Heart left ventricle (tissue), 16 donors: Measurements from ENCODE around the gene SNRPB2. TPM values are rescaled to one million over a fixed set of nuclear protein-coding genes. Genes with fewer than 3 reads are reported as not detected.

Source experiments
- ATAC-seq, 4 donors: fragments of 200-7000 bp; cut with Tn5 transposase; one replicate each; pipeline ENCODE4 v1.9.1; 2020 to 2022; ENCODE audit warnings: moderate library complexity in 4 of 4, mild to moderate bottlenecking in 3 of 4, moderate number of reproducible peaks in 1 of 4
- DNase-seq, 5 donors: peaks; one replicate each; pipeline ENCODE4 v3.0.0-alpha.2; 2020
- H3K27ac ChIP-seq, 12 donors: fragments of 200-600 bp; sonication (generic) in 4 of 12; one replicate each; pipeline versions ENCODE4 v1.5.0 to v1.8.0; 2016 to 2022; ENCODE audit warnings: mild to moderate bottlenecking in 2 of 12
- H3K27me3 ChIP-seq, 9 donors: fragments of 200-600 bp; sonication (generic) in 2 of 9; one replicate each; pipeline versions ENCODE4 v1.5.1 to v1.8.0; 2016 to 2022; ENCODE audit warnings: mild to moderate bottlenecking in 3 of 9
- H3K36me3 ChIP-seq, 9 donors: fragments of 200-600 bp; sonication (generic) in 2 of 9; one replicate each; pipeline versions ENCODE4 v1.5.0 to v1.8.0; 2018 to 2022; ENCODE audit warnings: mild to moderate bottlenecking in 2 of 9
- H3K4me1 ChIP-seq, 12 donors: fragments of 200-600 bp; sonication (generic) in 4 of 12; one replicate each; pipeline versions ENCODE4 v1.5.0 to v1.8.0; 2016 to 2022; ENCODE audit warnings: mild to moderate bottlenecking in 3 of 12
- H3K4me3 ChIP-seq, 12 donors: fragments of 200-600 bp; sonication (generic) in 4 of 12; one replicate each; pipeline versions ENCODE4 v1.5.0 to v1.8.0; 2017 to 2022; ENCODE audit warnings: mild to moderate bottlenecking in 9 of 12, moderate library complexity in 4 of 12
- H3K9me3 ChIP-seq, 12 donors: fragments of 200-600 bp; sonication (generic) in 4 of 12; one replicate each; pipeline versions ENCODE4 v1.5.0 to v1.8.0; 2016 to 2022; ENCODE audit warnings: mild to moderate bottlenecking in 1 of 12
- POLR2A ChIP-seq, 2 donors: fragments of 450-650 bp; IDR thresholded peaks; one replicate each; pipeline ENCODE4 v1.6.1; 2017; ENCODE audit warnings: antibody characterized with exemption in 2 of 2, mild to moderate bottlenecking in 2 of 2, moderate library complexity in 2 of 2
- WGBS, 4 donors: extraction: QIAGEN DNeasy Blood & Tissue Kit in 2 of 4; methylation state at CpG; one replicate each; pipeline versions ENCODE4 v1.1.5 to v1.1.7; 2013 to 2018; 5-methylcytosine and 5-hydroxymethylcytosine counted together
- intact Hi-C, 10 donors: fragments of 100-400 bp; cut with DNase I; formaldehyde crosslinking; loops; one replicate each; pipeline versions ENCODE4 v1.11.1 to v1.14.2; 2022
- long read RNA-seq, 3 donors: library from polyadenylated mRNA; unstranded; transcript quantifications; one replicate each; pipeline ENCODE4 v2.0.0, GENCODE V29; 2020 to 2021
- polyA plus RNA-seq, 2 donors: library from polyadenylated mRNA; stranded (reverse); fragments of 200-250 nt; gene quantifications; one replicate each; pipeline ENCODE4 v1.2.3, GENCODE V29; 2013
- total RNA-seq, 9 donors: library from RNA; depleted of rRNA in 2 of 9; stranded (reverse); fragments of >200 nt in 2 of 9; fragmentation: NEBNext Ultra II Directional in 3 of 9; extraction: Animal tissue kit (Norgen Biotek cat#: 25700) in 3 of 9; gene quantifications; one replicate each; pipeline versions ENCODE4 v1.1.0 to v1.2.4, GENCODE V29; 2016 to 2023
- TF ChIP-seq, protein P1 (sequence below), 12 donors: fragments of 200-600 bp; sonication (generic) in 4 of 12; IDR thresholded peaks; one replicate each; pipeline versions ENCODE4 v1.5.0 to v1.8.0; 2018 to 2022; ENCODE audit warnings: antibody characterized with exemption in 12 of 12, mild to moderate bottlenecking in 5 of 12
- donor health status: ischemic (EF 13 %, LVEDD 7.1; RV severe dilation, severe dysfunction).
- donor health status: healthy with polysubstance abuse.
- donor health status: DM: no; HTN: yes; CAD: no.
- donor health status: DM: no; HTN: no; CAD: no.
- donor health status: ischemic (EF 25% LVEDD 6.9; RV normal size, moderate dysfunction).
- donor health status: ischemic (EF 25% LVEDD 5.7; RV mildly dilated, moderate dysfunction).
- donor health status: healthy.
- donor health status: DM: yes; HTN: yes; CAD: no.
- donor health status: ischemic (EF 35%, LVEDD 5.7; RV mildly dilated, moderate dysfunction).
- donor health status: nonischemic (EF 11% LVEDD 7.7; RV severe dilation, severe dysfunction).
- donor health status: DM: yes; HTN: yes; CAD: no.
- donor health status: PGD.
- donor health status: ischemic (EF 29% LVEDD 5.4; RV normal size, mild dysfunction).
- donor health status: nonischemic (EF 23%, LVEDD 6.1; RV moderate dilation, normal function).

The SNRPB2 gene
- total RNA-seq (10 to 100 TPM; 20.2 to 39.6 (median 31.3) TPM), polyA plus RNA-seq (10 to 100 TPM; 41.9 to 60.9 TPM)
- long read RNA-seq, donor 1, transcript SNRPB2-201 (7 exons, 2,452 nt): major isoform, 11 of 18 reads
- long read RNA-seq, donor 1, partial matches to known transcripts: 4 of 18 reads
- long read RNA-seq, donor 1, other reads (novel, unspliced or antisense): 1 of 18 reads
- long read RNA-seq, donor 2, transcript SNRPB2-201 (7 exons, 2,452 nt): major isoform, 19 of 34 reads
- long read RNA-seq, donor 2, transcript SNRPB2-202 (7 exons, 1,588 nt): minor isoform, 6 of 34 reads
- long read RNA-seq, donor 2, partial matches to known transcripts: 8 of 34 reads
- long read RNA-seq, donor 2, other reads (novel, unspliced or antisense): 1 of 34 reads
- long read RNA-seq, donor 3, partial matches to known transcripts: 9 of 12 reads
- long read RNA-seq, donor 3, other reads (novel, unspliced or antisense): 0 of 12 reads

DNA sequence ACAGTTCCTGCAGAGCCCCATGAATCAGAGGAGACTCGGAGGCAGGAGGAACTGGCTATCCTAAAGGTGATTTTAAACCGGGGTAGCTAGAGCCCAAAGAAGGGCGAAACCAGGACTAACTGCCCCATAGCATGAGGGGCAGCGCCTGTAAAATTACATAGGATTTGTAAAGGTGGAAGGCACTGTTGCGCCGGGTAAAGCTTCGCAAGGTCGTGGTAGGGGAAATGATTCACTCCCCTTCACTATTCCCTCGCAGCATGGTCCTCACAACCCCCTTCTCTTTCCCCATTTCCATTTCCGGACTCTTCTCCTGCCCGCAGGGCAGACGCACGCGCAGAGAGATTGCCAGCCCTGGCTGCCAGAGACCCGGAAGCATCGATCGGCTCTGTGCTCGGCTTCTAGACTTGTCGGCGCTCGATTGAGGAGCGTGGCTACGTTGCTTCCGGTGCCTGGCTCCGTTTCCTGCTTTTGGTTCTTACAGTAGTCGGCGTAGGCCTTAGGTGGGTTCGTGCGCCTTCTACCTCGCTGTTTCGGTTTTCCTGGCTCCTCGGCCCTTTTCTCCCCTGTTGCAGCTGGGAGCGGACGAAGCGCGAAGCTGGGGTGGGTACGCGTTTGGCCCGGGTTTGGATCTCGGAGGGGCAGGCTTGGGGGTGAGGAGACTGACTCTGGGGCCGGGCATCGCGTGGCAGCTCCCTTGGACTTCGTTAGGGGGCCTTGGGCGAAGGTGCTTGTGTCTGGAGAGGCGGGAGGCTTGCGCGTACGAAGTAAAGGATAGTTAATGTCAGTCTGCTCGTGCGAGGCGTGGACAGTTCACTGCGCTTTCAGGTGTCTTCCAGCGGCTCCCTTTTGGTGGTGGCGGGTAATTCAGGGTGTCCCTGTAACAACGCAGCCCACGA lies at the start of gene SNRPB2:
TSS of gene SNRPB2 (plus strand) at position 462 of the 896 bp plus-strand sequence. CDS start 1,677 bp downstream, outside the sequence.
- peak; percentile 97 to 100 (median 100) for ATAC-seq
- intact Hi-C loops: loop anchor here in 5 of 10 donors (2.0 to 10.0 kb wide), 3 partner anchors 153 to 157 kb away; partner anchors contain the start of gene KIF16B (in 4 of the 5)
- H3K4me3 ChIP-seq: peak within 1 kb of the TSS; percentile 73 to 98 (median 92)
- WGBS, 4 donors: 4% methylated on average over 53 to 57 of the region's 57 CpGs
- peaks cover 0 to 34% (median 32%) of the 10 kb centered on the region in 9 donors for H3K36me3 ChIP-seq
- peak in 1 of 2 donors; percentile 76 for TF ChIP-seq POLR2A (IDR thresholded peaks at IDR 0.05)
- TF ChIP-seq, protein P1, sequence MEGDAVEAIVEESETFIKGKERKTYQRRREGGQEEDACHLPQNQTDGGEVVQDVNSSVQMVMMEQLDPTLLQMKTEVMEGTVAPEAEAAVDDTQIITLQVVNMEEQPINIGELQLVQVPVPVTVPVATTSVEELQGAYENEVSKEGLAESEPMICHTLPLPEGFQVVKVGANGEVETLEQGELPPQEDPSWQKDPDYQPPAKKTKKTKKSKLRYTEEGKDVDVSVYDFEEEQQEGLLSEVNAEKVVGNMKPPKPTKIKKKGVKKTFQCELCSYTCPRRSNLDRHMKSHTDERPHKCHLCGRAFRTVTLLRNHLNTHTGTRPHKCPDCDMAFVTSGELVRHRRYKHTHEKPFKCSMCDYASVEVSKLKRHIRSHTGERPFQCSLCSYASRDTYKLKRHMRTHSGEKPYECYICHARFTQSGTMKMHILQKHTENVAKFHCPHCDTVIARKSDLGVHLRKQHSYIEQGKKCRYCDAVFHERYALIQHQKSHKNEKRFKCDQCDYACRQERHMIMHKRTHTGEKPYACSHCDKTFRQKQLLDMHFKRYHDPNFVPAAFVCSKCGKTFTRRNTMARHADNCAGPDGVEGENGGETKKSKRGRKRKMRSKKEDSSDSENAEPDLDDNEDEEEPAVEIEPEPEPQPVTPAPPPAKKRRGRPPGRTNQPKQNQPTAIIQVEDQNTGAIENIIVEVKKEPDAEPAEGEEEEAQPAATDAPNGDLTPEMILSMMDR (IDR thresholded peaks at IDR 0.05): peak in 1 of 12 donors; percentile 6
- peaks cover 0 to 4% (median 0%) of the 10 kb centered on the region in 12 donors for H3K9me3 ChIP-seq
- H3K27me3 ChIP-seq: peaks cover 0 to 31% (median 7%) of the 10 kb centered on the region in 9 donors
- peak; percentile 93 to 96 (median 95) for DNase-seq
- peaks cover 6 to 46% (median 14%) of the 10 kb centered on the region in 12 donors for H3K4me1 ChIP-seq
- peak within 1 kb of the TSS in 11 of 12 donors; percentile 53 to 89 (median 83) for H3K27ac ChIP-seq

DNA sequence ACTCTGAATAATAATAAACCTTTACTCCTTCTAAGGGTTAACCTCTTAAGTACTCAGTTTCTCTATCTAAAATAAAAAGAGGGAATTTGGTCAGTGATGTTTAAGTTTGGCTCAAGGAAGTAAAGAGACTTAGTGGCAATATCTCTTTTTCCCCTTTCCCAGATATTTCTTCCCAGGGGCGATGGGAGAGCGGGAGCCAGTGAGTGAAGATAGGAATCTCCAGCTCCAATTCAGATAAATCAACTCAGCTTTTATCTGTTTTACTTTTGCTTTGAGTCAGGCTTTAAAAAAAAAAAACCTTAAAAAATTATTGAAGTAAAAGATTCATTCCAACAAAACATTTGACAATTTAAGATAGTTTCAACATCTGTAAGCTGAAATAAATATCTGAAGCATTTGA lies 45.4 kb upstream of the SNRPB2 start:
- no peaks in the 10 kb centered on the region for H3K9me3 ChIP-seq
- intact Hi-C loops: no loop called here
- no peak for TF ChIP-seq POLR2A (IDR thresholded peaks at IDR 0.05)
- TF ChIP-seq, protein P1 (IDR thresholded peaks at IDR 0.05): no peak
- H3K27ac ChIP-seq: no peak overlapping the region
- DNase-seq (no peak), ATAC-seq (no peak)
- H3K36me3 ChIP-seq: no peaks in the 10 kb centered on the region
- no peak overlapping the region for H3K4me3 ChIP-seq
- WGBS, 4 donors: 75 to 94% (median 89%) methylated on average over 2 of the region's 2 CpGs
- no peaks in the 10 kb centered on the region for H3K4me1 ChIP-seq
- no peaks in the 10 kb centered on the region for H3K27me3 ChIP-seq

DNA sequence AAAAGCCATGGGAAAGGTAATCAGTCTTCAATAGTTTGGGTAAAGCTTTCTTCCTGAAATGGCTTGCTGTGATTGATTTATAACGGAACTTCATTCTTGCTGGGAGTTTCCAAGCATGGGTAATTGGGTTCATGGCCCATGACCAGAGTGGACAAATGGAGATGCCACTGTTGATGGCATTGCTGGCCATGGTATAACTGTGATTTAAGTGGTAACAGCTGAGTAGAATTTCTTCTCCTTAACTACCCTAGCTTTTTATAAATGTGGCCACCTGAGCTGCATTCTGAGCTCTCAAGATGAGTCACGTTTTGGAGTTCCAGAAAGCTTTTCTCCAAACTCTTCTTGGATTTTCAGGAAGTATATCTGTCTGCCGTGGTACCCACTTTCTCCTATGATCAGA lies 39.9 kb upstream of the SNRPB2 start:
- DNase-seq: no peak
- no peak overlapping the region for H3K27ac ChIP-seq
- 47 to 73% (median 60%) methylated on average over 3 of the region's 3 CpGs for WGBS, 4 donors
- no peaks in the 10 kb centered on the region for H3K36me3 ChIP-seq
- H3K9me3 ChIP-seq: no peaks in the 10 kb centered on the region
- H3K4me3 ChIP-seq: no peak overlapping the region
- no peaks in the 10 kb centered on the region for H3K27me3 ChIP-seq
- H3K4me1 ChIP-seq: peaks cover 0 to 4% (median 0%) of the 10 kb centered on the region in 12 donors
- no peak for TF ChIP-seq POLR2A (IDR thresholded peaks at IDR 0.05)
- TF ChIP-seq, protein P1 (IDR thresholded peaks at IDR 0.05): no peak
- ATAC-seq: no peak
- intact Hi-C loops: no loop called here
